AG10803 (cell line): ENCODE results near the gene MKLN1.
A peak's percentile ranks its signal among the peaks of the same experiment; 100 is the strongest.
"Not testable (repeated sequence)": the region's sequence is repeated elsewhere in the genome, so short reads cannot be mapped to it uniquely, and the experiment has no call there.

Experiments
- DNase-seq: peaks from one replicate; pipeline ENCODE4 v3.0.0; 2010; ENCODE audit warnings: low read depth
- H3K4me3 ChIP-seq: 2 replicates; pipeline ENCODE4 v1.5.1; 2011; ENCODE audit warnings: mild to moderate bottlenecking, low read length, control low read depth
- CTCF ChIP-seq: conservative IDR thresholded peaks from 2 replicates; pipeline ENCODE4 v1.5.1; 2011; ENCODE audit warnings: mild to moderate bottlenecking, low read length, control low read depth, inconsistent platforms

Gene MKLN1

GRCh38 chr7:131300572-131301466 is 26.9 kb upstream of the MKLN1 start:
- DNase-seq = no peak
- H3K4me3 ChIP-seq = no peak overlapping the region
- TF ChIP-seq CTCF = no peak

GRCh38 chr7:131302446-131302845 is 25.2 kb upstream of the MKLN1 start:
- TF ChIP-seq CTCF = no peak
- H3K4me3 ChIP-seq = no peak overlapping the region
- DNase-seq = no peak

DNA sequence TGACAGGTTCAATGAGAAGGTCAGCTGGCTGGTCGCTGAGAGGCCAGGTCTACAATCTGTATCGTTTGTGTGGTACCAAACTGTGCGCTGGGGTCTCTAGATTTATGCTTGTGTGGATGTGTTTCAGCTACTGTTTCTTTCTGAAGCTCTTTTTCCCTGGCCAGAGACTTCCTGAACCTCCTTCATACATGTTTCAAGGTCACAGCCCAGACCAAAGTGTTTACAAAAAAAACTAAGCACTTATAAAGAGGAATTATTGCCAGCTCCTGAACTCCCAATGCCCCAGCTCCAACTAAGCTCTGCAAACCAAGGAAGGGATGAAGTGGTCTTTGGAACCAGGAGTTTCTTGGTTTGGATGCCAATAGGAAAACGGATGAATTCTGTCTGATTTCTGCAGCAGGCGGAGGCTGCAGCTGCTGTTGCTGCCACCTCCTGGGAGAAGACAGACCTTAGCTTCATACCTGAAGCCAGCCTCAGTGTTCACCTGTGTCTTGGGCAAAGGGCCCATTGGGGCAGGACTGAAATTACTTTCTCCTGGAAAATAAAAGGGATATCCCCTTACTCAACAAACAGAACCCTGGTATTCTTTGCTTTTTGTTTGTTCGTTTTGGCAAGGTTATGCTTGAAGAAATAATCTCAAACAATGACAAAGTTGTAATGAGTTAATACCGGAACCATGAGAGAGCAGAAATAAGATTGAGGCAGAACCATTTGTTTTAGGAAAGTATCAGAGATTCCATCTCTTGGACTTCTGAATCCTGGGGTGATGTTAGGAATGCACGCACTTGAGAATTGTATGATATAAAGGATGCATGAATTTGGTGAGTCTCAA is 24.6 kb upstream of the MKLN1 start:
- no peak overlapping the region for H3K4me3 ChIP-seq
- DNase-seq = peak; percentile 16
- TF ChIP-seq CTCF = peak; percentile 53

DNA sequence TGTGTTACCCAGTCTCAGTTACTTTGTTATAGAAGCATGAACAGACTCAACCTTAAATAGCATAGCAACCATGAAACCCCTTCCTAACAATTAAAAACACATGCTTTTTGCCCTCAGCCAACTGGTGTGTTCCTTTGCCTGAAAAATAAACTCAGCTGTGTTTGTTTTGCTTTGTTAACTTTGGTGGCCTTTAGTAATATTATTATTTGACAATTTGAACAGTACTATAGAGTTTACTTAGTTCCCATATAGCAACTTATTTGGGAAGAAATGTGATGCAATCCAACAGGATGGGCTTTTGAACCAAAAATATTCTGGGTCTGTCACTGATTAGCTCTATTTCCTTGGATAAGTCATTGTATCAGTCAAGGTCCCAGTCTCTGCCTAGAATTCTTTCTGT is 22.5 kb upstream of the MKLN1 start:
- H3K4me3 ChIP-seq = no peak overlapping the region
- DNase-seq = no peak
- no peak for TF ChIP-seq CTCF

DNA sequence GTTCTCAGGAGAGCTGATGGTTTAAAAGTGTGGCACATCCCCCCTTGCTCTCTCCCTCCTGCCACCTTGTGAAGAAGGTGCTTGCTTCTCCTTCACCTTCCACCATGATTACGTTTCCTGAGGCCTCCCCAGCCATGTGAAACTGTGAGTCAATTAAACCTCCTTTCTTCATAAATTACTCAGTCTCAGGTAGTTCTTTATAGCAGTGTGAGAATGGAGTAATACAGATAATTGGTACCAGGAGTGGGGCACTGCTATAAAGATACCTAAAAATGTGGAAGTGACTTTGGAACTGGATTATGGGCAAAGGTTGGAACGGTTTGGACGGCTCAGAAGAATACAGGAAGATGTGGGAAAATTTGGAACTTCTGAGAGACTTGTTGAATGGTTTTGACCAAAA is 21.6 kb upstream of the MKLN1 start:
- not testable (repeated sequence) for DNase-seq, H3K4me3 ChIP-seq

- DNase-seq = no peak
- H3K4me3 ChIP-seq = no peak overlapping the region
These were observed 20.9 kb upstream of the MKLN1 start for GRCh38 chr7:131306777-131307176.

More at GRCh38 chr7:131306777-131307176, 20.9 kb upstream of the MKLN1 start:
- TF ChIP-seq CTCF = no peak
